Nephron progenitor cell (in vitro differentiated cells): ENCODE data around the gene MLN.
A peak's percentile ranks its signal among the peaks of the same experiment; 100 is the strongest.

ENCODE experiments used
- DNase-seq: peaks from one replicate; pipeline ENCODE4 v3.0.0; 2021
- H3K27ac Mint-ChIP-seq: 2 replicates; pipeline ENCODE4 v1.8.0; 2021; ENCODE audit warnings: mild to moderate bottlenecking, moderate library complexity, mixed read lengths
- H3K27me3 Mint-ChIP-seq: 2 replicates; pipeline ENCODE4 v1.8.0; 2021; ENCODE audit warnings: mild to moderate bottlenecking, low read depth, mixed read lengths; ENCODE audit not compliant: poor library complexity
- H3K36me3 Mint-ChIP-seq: 2 replicates; pipeline ENCODE4 v1.8.0; 2021; ENCODE audit warnings: low read depth, mixed read lengths
- H3K4me1 Mint-ChIP-seq: 2 replicates; pipeline ENCODE4 v1.8.0; 2021; ENCODE audit warnings: mixed read lengths
- H3K4me3 Mint-ChIP-seq: 2 replicates; pipeline ENCODE4 v1.8.0; 2021; ENCODE audit warnings: mild to moderate bottlenecking, moderate library complexity, mixed read lengths
- H3K9me3 Mint-ChIP-seq: 2 replicates; pipeline ENCODE4 v1.8.0; 2021; ENCODE audit warnings: mild to moderate bottlenecking, moderate library complexity, mixed read lengths
- TF ChIP-seq, protein P1 (sequence below): fragments of 200-600 bp; sonication (generic); IDR thresholded peaks from 2 replicates; pipeline ENCODE4 v1.5.0; 2021; ENCODE audit warnings: antibody characterized with exemption

Gene MLN

DNA sequence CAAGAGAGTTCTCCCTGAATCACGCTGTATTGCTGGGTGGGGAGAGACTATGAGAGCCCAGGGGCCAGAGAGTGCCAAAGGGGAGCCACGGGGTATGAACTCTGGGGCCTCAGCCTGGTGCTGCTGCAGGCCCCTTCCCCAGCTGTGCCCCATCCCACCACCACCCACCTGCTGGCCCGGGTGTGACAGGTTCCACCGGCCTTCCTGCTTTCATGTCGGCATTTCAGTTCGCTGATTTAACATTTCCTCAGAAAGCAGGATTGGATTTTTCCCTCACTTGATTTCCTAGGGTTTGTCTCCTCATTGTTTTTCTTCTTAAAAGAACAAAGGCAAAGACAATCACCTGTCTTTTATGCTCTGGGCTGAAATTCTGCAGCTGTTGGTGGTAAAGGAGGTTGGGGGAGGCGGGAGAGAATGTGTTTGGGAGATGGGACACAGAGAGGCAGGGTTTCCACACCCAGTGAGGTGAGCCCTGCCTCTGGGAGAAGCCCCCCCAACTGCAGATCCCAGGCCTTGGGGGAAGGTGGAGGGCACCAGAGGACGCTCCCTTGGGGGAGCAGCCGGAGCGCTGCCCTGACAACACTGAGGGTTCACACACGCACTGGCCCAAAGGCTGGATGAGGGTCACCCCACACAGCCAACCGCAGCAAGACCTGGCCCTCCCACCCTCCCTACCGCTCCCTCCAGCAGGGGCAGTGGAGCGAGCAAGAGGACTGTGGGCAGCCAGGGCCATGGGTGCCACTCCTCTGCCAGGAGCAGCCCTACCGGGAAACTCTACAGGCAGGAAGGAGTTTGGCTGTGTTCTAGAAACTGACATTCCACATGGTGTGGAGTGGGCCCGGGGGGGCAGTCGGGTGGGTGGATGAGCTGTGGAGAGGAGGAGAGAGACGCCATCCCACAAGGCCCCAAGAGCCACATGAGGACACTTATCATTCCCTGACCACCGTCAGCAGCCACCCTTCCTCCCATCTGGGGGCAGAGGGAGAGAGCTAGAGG lies 10.5 kb upstream of the MLN start:
- Mint-ChIP-seq H3K27ac (no peak overlapping the region), H3K4me1 (peaks cover 17% of the 10 kb centered on the region), H3K9me3 (no peaks in the 10 kb centered on the region), H3K4me3 (no peak overlapping the region), H3K36me3 (no peaks in the 10 kb centered on the region), H3K27me3 (peaks cover 48% of the 10 kb centered on the region)
- TF ChIP-seq, protein P1, sequence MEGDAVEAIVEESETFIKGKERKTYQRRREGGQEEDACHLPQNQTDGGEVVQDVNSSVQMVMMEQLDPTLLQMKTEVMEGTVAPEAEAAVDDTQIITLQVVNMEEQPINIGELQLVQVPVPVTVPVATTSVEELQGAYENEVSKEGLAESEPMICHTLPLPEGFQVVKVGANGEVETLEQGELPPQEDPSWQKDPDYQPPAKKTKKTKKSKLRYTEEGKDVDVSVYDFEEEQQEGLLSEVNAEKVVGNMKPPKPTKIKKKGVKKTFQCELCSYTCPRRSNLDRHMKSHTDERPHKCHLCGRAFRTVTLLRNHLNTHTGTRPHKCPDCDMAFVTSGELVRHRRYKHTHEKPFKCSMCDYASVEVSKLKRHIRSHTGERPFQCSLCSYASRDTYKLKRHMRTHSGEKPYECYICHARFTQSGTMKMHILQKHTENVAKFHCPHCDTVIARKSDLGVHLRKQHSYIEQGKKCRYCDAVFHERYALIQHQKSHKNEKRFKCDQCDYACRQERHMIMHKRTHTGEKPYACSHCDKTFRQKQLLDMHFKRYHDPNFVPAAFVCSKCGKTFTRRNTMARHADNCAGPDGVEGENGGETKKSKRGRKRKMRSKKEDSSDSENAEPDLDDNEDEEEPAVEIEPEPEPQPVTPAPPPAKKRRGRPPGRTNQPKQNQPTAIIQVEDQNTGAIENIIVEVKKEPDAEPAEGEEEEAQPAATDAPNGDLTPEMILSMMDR = no peak
- DNase-seq = no peak

DNA sequence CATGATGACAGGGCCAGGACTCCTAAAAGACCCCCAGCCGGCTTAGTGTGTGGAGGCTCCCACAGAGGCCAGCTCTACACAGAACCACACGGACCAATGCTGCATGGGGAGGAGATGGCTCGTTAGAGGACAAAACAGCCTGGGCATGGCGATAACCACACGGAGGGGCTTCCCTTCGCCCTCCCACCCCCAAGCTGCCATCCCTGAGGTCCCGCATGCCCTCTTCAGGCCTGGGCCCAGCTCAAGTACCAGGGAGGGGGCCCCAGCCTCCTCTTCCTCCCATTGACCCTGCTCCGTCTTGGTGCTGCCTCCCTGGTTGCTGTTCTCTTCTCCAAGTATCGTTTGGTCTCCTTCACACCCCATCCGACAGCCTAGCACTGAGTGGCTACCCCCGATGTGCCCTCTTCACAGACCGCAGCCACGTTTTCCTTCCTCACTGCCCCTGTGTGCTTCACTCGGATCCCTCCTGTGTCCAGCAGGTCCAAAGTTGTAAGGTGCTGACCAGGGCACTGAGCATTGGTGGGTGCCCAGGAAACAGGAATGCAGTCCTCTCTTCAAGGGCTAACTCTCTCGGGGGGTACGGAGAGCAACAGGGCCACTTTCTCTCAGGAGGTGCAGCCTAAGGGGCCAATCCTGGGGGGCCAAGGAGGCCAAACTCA lies 9.6 kb upstream of the MLN start:
- DNase-seq = no peak
- Mint-ChIP-seq H3K27me3 (peaks cover 57% of the 10 kb centered on the region), H3K4me1 (peaks cover 17% of the 10 kb centered on the region)

DNA sequence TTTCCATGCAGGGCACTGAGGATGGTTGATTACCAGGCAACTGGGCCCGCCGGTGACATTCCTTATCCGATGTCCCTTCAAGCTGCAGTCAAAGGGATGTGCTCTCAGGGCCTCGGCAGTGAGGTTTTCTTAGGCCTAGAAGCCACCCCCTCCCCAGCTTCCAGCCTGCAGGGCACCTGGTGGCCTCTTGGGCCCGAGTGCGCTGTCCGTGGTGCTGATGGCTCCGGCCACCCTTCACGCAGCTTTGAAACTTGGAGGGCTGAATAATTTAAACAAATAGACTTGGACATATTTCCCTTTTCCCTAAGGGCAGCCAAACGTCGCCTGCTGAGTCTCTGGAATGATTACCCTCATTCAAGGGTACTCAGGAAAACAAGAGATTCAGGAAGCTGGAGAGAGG lies 8.9 kb upstream of the MLN start:
- Mint-ChIP-seq H3K4me3 (no peak overlapping the region), H3K9me3 (no peaks in the 10 kb centered on the region), H3K4me1 (peaks cover 23% of the 10 kb centered on the region), H3K36me3 (no peaks in the 10 kb centered on the region), H3K27me3 (peaks cover 63% of the 10 kb centered on the region), H3K27ac (no peak overlapping the region)
- DNase-seq = peak; percentile 95
- TF ChIP-seq, protein P1 = peak; percentile 9

More for the DNA sequence above, 9.6 kb upstream of the MLN start:
- TF ChIP-seq, protein P1 = no peak
- Mint-ChIP-seq H3K36me3 (no peaks in the 10 kb centered on the region), H3K27ac (no peak overlapping the region), H3K4me3 (no peak overlapping the region), H3K9me3 (no peaks in the 10 kb centered on the region)

DNA sequence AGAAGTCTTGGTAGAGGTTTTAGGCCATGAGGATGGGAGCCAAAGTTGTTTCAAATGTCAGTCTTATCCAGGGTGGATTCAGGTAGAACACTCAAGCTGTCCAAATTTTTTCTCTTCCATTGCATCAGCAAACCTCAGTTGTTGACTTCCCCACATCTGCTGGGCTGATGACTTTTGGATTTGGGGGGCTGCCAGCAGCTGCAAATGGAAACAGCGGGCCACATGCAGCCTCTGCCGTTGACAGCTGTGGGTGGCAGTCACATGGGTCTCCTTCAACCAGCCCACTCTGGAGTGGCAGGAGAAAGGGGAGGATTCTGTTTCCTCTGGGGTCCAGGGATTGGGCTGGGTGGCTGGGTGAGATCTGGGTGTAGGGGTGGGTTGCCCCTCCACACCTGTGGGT lies 5.8 kb upstream of the MLN start:
- peaks cover 21% of the 10 kb centered on the region for H3K4me1 Mint-ChIP-seq
- H3K9me3 Mint-ChIP-seq = no peaks in the 10 kb centered on the region
- H3K4me3 Mint-ChIP-seq = no peak overlapping the region

DNA sequence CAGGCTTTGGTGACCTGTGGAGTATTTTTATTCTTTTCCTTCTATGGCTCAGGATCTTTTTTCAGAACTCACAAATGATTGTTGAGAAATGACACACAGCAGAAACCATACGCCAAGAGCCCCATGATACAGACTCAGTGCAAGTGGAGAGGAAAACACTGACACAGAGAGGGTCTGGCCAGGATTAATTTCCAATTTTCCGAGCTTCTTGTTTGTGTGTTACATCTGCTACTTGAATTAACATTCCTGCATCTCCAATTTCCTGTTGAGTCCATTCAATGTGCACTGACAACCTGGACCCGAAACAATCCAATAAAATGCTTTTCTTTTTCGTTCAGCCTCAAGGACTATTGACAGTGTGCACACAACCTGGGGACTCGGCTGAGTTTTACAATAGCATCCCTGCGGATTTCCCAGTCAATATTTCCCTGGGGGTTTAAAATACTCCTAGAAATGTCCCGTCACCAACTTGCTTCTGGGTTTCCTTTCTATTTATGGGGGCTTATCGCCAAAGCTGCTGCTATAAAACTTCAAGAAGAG lies 4.9 kb upstream of the MLN start:
- peaks cover 70% of the 10 kb centered on the region for H3K27me3 Mint-ChIP-seq
- H3K9me3 Mint-ChIP-seq = no peaks in the 10 kb centered on the region
- H3K36me3 Mint-ChIP-seq = no peaks in the 10 kb centered on the region
- TF ChIP-seq, protein P1 = no peak
- H3K4me1 Mint-ChIP-seq = peaks cover 30% of the 10 kb centered on the region
- no peak overlapping the region for H3K27ac Mint-ChIP-seq
- no peak for DNase-seq
- H3K4me3 Mint-ChIP-seq = no peak overlapping the region

More for the DNA sequence above, 5.8 kb upstream of the MLN start:
- Mint-ChIP-seq H3K27ac (no peak overlapping the region), H3K36me3 (no peaks in the 10 kb centered on the region), H3K27me3 (peaks cover 72% of the 10 kb centered on the region)
- TF ChIP-seq, protein P1 = no peak
- DNase-seq = no peak
